CD14-positive monocyte (primary cell): ENCODE data around the gene ZNF823. TPM values are rescaled to one million over a fixed set of nuclear protein-coding genes. Genes with fewer than 3 reads are reported as not detected.

ENCODE experiments used
- DNase-seq, 3 donors: peaks; one replicate each; pipeline ENCODE4 v3.0.0-alpha.2; 2011 to 2022
- H2AFZ ChIP-seq: 2 replicates; pipeline ENCODE4 v1.6.0; 2012; ENCODE audit warnings: mild to moderate bottlenecking, low read depth, low read length, inconsistent platforms; ENCODE audit not compliant: insufficient read depth, poor library complexity, severe bottlenecking
- H3K27ac ChIP-seq, 2 donors: 1 replicate in 1 of 2; 2 replicates in 1 of 2; pipeline ENCODE4 v1.5.1; 2012 to 2013; ENCODE audit warnings: low read length in 2 of 2, control low read depth in 1 of 2, inconsistent platforms in 1 of 2, low read depth in 1 of 2, mild to moderate bottlenecking in 1 of 2
- H3K27me3 ChIP-seq, 2 donors: one replicate each; pipeline versions ENCODE4 v1.6.0 to v1.6.1; 2011 to 2013; ENCODE audit warnings: low read length in 2 of 2; ENCODE audit not compliant: control insufficient read depth in 2 of 2, insufficient read depth in 2 of 2
- H3K36me3 ChIP-seq, 2 donors: replicated peaks in 1 of 2; 1 replicate in 1 of 2; 2 replicates in 1 of 2; pipeline versions ENCODE4 v1.5.1 to v1.6.1; 2012 to 2013; ENCODE audit warnings: low read length in 2 of 2, control low read depth in 1 of 2, inconsistent platforms in 1 of 2, mild to moderate bottlenecking in 1 of 2; ENCODE audit not compliant: insufficient read depth in 2 of 2, control insufficient read depth in 1 of 2
- H3K4me1 ChIP-seq, 2 donors: 1 replicate in 1 of 2; 2 replicates in 1 of 2; pipeline versions ENCODE4 v1.5.1 to v1.6.1; 2012 to 2013; ENCODE audit warnings: low read length in 2 of 2, control low read depth in 1 of 2, inconsistent platforms in 1 of 2, mild to moderate bottlenecking in 1 of 2, moderate library complexity in 1 of 2; ENCODE audit not compliant: insufficient read depth in 2 of 2, control insufficient read depth in 1 of 2
- H3K4me2 ChIP-seq: replicated peaks from 2 replicates; pipeline ENCODE3; 2012; ENCODE audit warnings: low read length, moderate library complexity, mild to moderate bottlenecking; ENCODE audit not compliant: poor library complexity, severe bottlenecking; ENCODE audit errors: extremely low read depth
- H3K4me3 ChIP-seq, 3 experiments: fragments of 200-600 bp in 1 of 3; sonication (generic) in 1 of 3; replicated peaks in 1 of 3; 1 replicate in 2 of 3; 2 replicates in 1 of 3; pipeline ENCODE4 v1.5.1; 2011 to 2013; ENCODE audit warnings: low read length in 3 of 3, mild to moderate bottlenecking in 3 of 3, control low read depth in 2 of 3, low read depth in 2 of 3, inconsistent platforms in 1 of 3, moderate library complexity in 1 of 3
- H3K79me2 ChIP-seq: 2 replicates; pipeline ENCODE4 v1.6.0; 2012; ENCODE audit warnings: mild to moderate bottlenecking, control low read depth, inconsistent platforms, low read length, moderate library complexity; ENCODE audit not compliant: insufficient read depth
- H3K9ac ChIP-seq: 2 replicates; pipeline ENCODE4 v1.6.0; 2017; ENCODE audit warnings: low read length, mild to moderate bottlenecking; ENCODE audit not compliant: insufficient read depth, poor library complexity, severe bottlenecking
- H3K9me3 ChIP-seq, 2 donors: replicated peaks in 1 of 2; 1 replicate in 1 of 2; 2 replicates in 1 of 2; pipeline versions ENCODE4 v1.5.1 to v1.6.1; 2012 to 2013; ENCODE audit warnings: low read length in 2 of 2, control low read depth in 1 of 2; ENCODE audit not compliant: control insufficient read depth in 1 of 2, insufficient read depth in 1 of 2
- H4K20me1 ChIP-seq: 2 replicates; pipeline ENCODE4 v1.6.0; 2012; ENCODE audit warnings: mild to moderate bottlenecking, low read length, control low read depth, moderate library complexity; ENCODE audit not compliant: insufficient read depth
- H3K27ac Mint-ChIP-seq, 7 donors: one replicate each; pipeline ENCODE4 v1.8.0; 2020; ENCODE audit warnings: mild to moderate bottlenecking in 7 of 7, mixed read lengths in 7 of 7, moderate library complexity in 6 of 7, inconsistent platforms in 2 of 7
- H3K27me3 Mint-ChIP-seq, 3 donors: one replicate each; pipeline ENCODE4 v1.8.0; 2021 to 2022; ENCODE audit warnings: low read depth in 3 of 3, mild to moderate bottlenecking in 3 of 3, mixed read lengths in 3 of 3, moderate library complexity in 3 of 3, inconsistent platforms in 1 of 3
- H3K36me3 Mint-ChIP-seq, 2 donors: one replicate each; pipeline ENCODE4 v1.8.0; 2020; ENCODE audit warnings: mixed read lengths in 2 of 2, inconsistent platforms in 1 of 2, mild to moderate bottlenecking in 1 of 2
- H3K4me1 Mint-ChIP-seq: one replicate; pipeline ENCODE4 v1.8.0; 2020; ENCODE audit warnings: mild to moderate bottlenecking, mixed read lengths
- H3K4me3 Mint-ChIP-seq, 2 donors: one replicate each; pipeline ENCODE4 v1.8.0; 2020; ENCODE audit warnings: mild to moderate bottlenecking in 2 of 2, mixed read lengths in 2 of 2, moderate library complexity in 1 of 2
- H3K9me3 Mint-ChIP-seq, 7 donors: one replicate each; pipeline ENCODE4 v1.8.0; 2020 to 2022; ENCODE audit warnings: mixed read lengths in 7 of 7, mild to moderate bottlenecking in 6 of 7, moderate library complexity in 6 of 7, inconsistent platforms in 2 of 7
- CTCF ChIP-seq: fragments of 200-600 bp; IDR thresholded peaks from one replicate; pipeline ENCODE4 v1.8.0; 2022; ENCODE audit warnings: antibody characterized with exemption, mild to moderate bottlenecking
- WGBS: methylation state at CpG from one replicate; pipeline ENCODE4 v1.1.5; 2013; ENCODE audit warnings: missing lambda C conversion rate; ENCODE audit not compliant: insufficient coverage; 5-methylcytosine and 5-hydroxymethylcytosine counted together
- intact Hi-C, 2 donors: fragments of 100-400 bp; cut with micrococcal nuclease; formaldehyde crosslinking; loops; one replicate each; pipeline versions ENCODE4 v1.15.0 to v1.15.1; 2023
- polyA plus RNA-seq, 3 donors: library from polyadenylated mRNA; depleted of rRNA in 1 of 3; unstranded in 2 of 3; stranded (reverse) in 1 of 3; fragments of 300-500 nt in 2 of 3; fragments of >200 nt in 1 of 3; fragmentation: Illumina TruSeq in 2 of 3; gene quantifications; 1 replicate in 2 of 3; 2 replicates in 1 of 3; pipeline ENCODE4 v1.2.3, GENCODE V29; 2012 to 2021

The ZNF823 gene
- polyA plus RNA-seq, 3 donors = 0.48 to 0.85 (median 0.67) TPM

DNA sequence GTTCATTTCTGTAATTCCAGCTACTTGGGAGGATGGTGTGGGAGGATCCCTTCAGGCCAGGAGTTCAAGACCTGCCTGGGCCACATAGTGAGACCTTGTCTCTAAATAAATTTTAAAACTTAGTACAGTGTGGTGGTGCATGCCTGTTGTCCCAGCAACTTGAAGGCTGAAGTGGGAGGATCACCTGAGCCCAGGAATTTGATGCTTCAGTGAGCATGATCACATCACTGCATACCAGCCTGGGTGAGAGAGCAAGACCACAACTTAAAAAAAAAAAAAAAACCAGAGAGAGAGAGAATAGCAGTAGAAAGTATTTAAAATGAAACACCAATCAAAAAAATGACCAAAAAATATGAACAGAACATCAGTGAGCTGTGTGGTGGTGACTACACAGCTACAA, 7.1 kb upstream of the ZNF823 start:
- DNase-seq = no peak
- no peak overlapping the region for H3K4me3 Mint-ChIP-seq
- no peak overlapping the region for H3K27ac ChIP-seq
- intact Hi-C loops = no loop called here
- no peaks in the 10 kb centered on the region for H3K36me3 Mint-ChIP-seq
- H3K9me3 Mint-ChIP-seq = peaks cover 11 to 46% (median 42%) of the 10 kb centered on the region in 7 donors
- H3K27me3 Mint-ChIP-seq = peaks cover 1 to 8% (median 3%) of the 10 kb centered on the region in 3 donors
- H2AFZ ChIP-seq = no peak overlapping the region
- no peaks in the 10 kb centered on the region for H3K27me3 ChIP-seq
- no peaks in the 10 kb centered on the region for H3K36me3 ChIP-seq
- H3K9me3 ChIP-seq = peaks cover 9 to 27% of the 10 kb centered on the region in 2 donors
- no peak overlapping the region for H3K4me2 ChIP-seq
- no peak overlapping the region for H3K27ac Mint-ChIP-seq
- no peaks in the 10 kb centered on the region for H3K4me1 ChIP-seq
- H3K9ac ChIP-seq = no peak overlapping the region
- no peak overlapping the region for H3K4me3 ChIP-seq
- H4K20me1 ChIP-seq = no peaks in the 10 kb centered on the region
- H3K79me2 ChIP-seq = no peaks in the 10 kb centered on the region
- no peak for TF ChIP-seq CTCF
- H3K4me1 Mint-ChIP-seq = no peaks in the 10 kb centered on the region

GRCh38 chr19:11737964-11738745, 591 bp downstream of the ZNF823 start:
- Mint-ChIP-seq H3K27ac (peak overlapping the region in 5 of 7 donors; percentile 70 to 94 (median 78)), H3K36me3 (peaks cover 2 to 5% of the 10 kb centered on the region in 2 donors), H3K27me3 (peaks cover 0 to 3% (median 2%) of the 10 kb centered on the region in 3 donors), H3K4me3 (peak overlapping the region; percentile 99 to 100), H3K9me3 (peaks cover 0 to 4% (median 2%) of the 10 kb centered on the region in 7 donors), H3K4me1 (peaks cover 28% of the 10 kb centered on the region)
- H3K9ac ChIP-seq = peak overlapping the region; percentile 69
- peak; percentile 15 to 41 (median 37) for DNase-seq
- no peaks in the 10 kb centered on the region for H4K20me1 ChIP-seq
- H3K4me3 ChIP-seq = peak overlapping the region; percentile 71 to 83 (median 78)
- H3K27ac ChIP-seq = peak overlapping the region in 1 of 2 donors; percentile 71
- H3K4me2 ChIP-seq = peak overlapping the region; percentile 96
- no peaks in the 10 kb centered on the region for H3K36me3 ChIP-seq
- no peak for TF ChIP-seq CTCF
- intact Hi-C loops = loop anchor here in 1 of 2 donors (5.0 kb wide), 1 partner anchor 59 kb away; the partner anchor contains the start of gene ZNF491
- H3K4me1 ChIP-seq = peaks cover 19 to 26% of the 10 kb centered on the region in 2 donors
- peak overlapping the region; percentile 95 for H2AFZ ChIP-seq
- no peaks in the 10 kb centered on the region for H3K27me3 ChIP-seq
- WGBS = under 1% methylated on average over 52 of the region's 52 CpGs
- H3K9me3 ChIP-seq = peaks cover 0 to 4% of the 10 kb centered on the region in 2 donors
- H3K79me2 ChIP-seq = peaks cover 12% of the 10 kb centered on the region
